C4-2B (cell line): ENCODE data around the gene SPOCK1.
A peak's percentile ranks its signal among the peaks of the same experiment; 100 is the strongest.

Experiments
- CTCF ChIP-seq: fragments of 450-650 bp; conservative IDR thresholded peaks from 2 replicates; pipeline ENCODE4 v1.5.1; 2017; ENCODE audit warnings: mild to moderate bottlenecking
- ZFX ChIP-seq: fragments of 450-650 bp; IDR thresholded peaks from 2 replicates; pipeline ENCODE4 v1.6.1; 2017

- TF ChIP-seq CTCF (peak; percentile 39), ZFX (no peak)
Observed at GRCh38 chr5:137086342-137086741, 412.8 kb downstream of the SPOCK1 start.
